CD4-positive, alpha-beta memory T cell (primary cell): ENCODE results near the gene RNFT2. TPM values are rescaled to one million over a fixed set of nuclear protein-coding genes. Genes with fewer than 3 reads are reported as not detected.
A peak's percentile ranks its signal among the peaks of the same experiment; 100 is the strongest.

Experiments used
- CTCF ChIA-PET: fragments of 350-600 bp; sonication (Branson Sonifier 250); formaldehyde crosslinking; loops from one replicate; lab custom pipeline; 2021; ENCODE audit warnings: inconsistent platforms; ENCODE audit not compliant: partially characterized antibody; lab: Charles Lee
- POLR2A ChIA-PET: fragments of 350-600 bp; sonication (Branson Sonifier 250); formaldehyde crosslinking; loops from one replicate; lab custom pipeline; 2021; ENCODE audit not compliant: partially characterized antibody; lab: Charles Lee
- DNase-seq, 5 donors: peaks; one replicate each; pipeline versions ENCODE4 v3.0.0 to v3.0.0-alpha.2; 2020 to 2022; ENCODE audit warnings: mixed read lengths in 1 of 5
- H3K27ac ChIP-seq: one replicate; pipeline ENCODE4 v1.7.0; 2013; ENCODE audit warnings: low read depth, low read length
- H3K27me3 ChIP-seq: 2 replicates; pipeline ENCODE4 v1.7.0; 2013; ENCODE audit warnings: mild to moderate bottlenecking, low read length, moderate library complexity; ENCODE audit not compliant: insufficient read depth
- H3K36me3 ChIP-seq: 2 replicates; pipeline ENCODE4 v1.7.0; 2013; ENCODE audit warnings: mild to moderate bottlenecking, low read length, moderate library complexity; ENCODE audit not compliant: insufficient read depth
- H3K4me1 ChIP-seq: 2 replicates; pipeline ENCODE4 v1.7.0; 2013; ENCODE audit warnings: mild to moderate bottlenecking, low read length, moderate library complexity; ENCODE audit not compliant: insufficient read depth
- H3K4me3 ChIP-seq, 2 donors: one replicate each; pipeline ENCODE4 v1.7.0; 2013; ENCODE audit warnings: low read length in 2 of 2, mild to moderate bottlenecking in 1 of 2
- H3K9me3 ChIP-seq, 2 donors: one replicate each; pipeline ENCODE4 v1.7.0; 2013; ENCODE audit warnings: low read length in 2 of 2, control low read depth in 1 of 2; ENCODE audit not compliant: control insufficient read depth in 1 of 2
- H3K27ac Mint-ChIP-seq, 7 donors: one replicate each; pipeline ENCODE4 v1.8.0; 2020 to 2021; ENCODE audit warnings: mixed read lengths in 7 of 7, mild to moderate bottlenecking in 6 of 7, inconsistent platforms in 3 of 7, moderate library complexity in 3 of 7
- H3K27me3 Mint-ChIP-seq, 2 donors: one replicate each; pipeline ENCODE4 v1.8.0; 2020 to 2021; ENCODE audit warnings: mixed read lengths in 2 of 2
- H3K36me3 Mint-ChIP-seq, 2 donors: one replicate each; pipeline ENCODE4 v1.8.0; 2020 to 2021; ENCODE audit warnings: mixed read lengths in 2 of 2, inconsistent platforms in 1 of 2, mild to moderate bottlenecking in 1 of 2
- H3K4me1 Mint-ChIP-seq, 4 donors: one replicate each; pipeline ENCODE4 v1.8.0; 2020 to 2021; ENCODE audit warnings: mixed read lengths in 4 of 4, mild to moderate bottlenecking in 1 of 4
- H3K4me3 Mint-ChIP-seq, 8 donors: one replicate each; pipeline ENCODE4 v1.8.0; 2020 to 2021; ENCODE audit warnings: mixed read lengths in 8 of 8, mild to moderate bottlenecking in 7 of 8, moderate library complexity in 6 of 8, inconsistent platforms in 3 of 8
- H3K9me3 Mint-ChIP-seq, 8 donors: one replicate each; pipeline ENCODE4 v1.8.0; 2020 to 2021; ENCODE audit warnings: mixed read lengths in 8 of 8, mild to moderate bottlenecking in 5 of 8, inconsistent platforms in 3 of 8, moderate library complexity in 1 of 8
- intact Hi-C: fragments of 100-400 bp; cut with micrococcal nuclease; formaldehyde crosslinking; loops from one replicate; pipeline ENCODE4 v1.15.1; 2023
- polyA plus RNA-seq, 2 donors: library from polyadenylated mRNA; unstranded; fragments of 300-500 nt; fragmentation: Illumina TruSeq; gene quantifications; one replicate each; pipeline ENCODE4 v1.2.3, GENCODE V29; 2021
- total RNA-seq, 2 experiments: library from RNA; stranded (reverse); gene quantifications; one replicate each; pipeline ENCODE4 v1.2.3, GENCODE V29; 2021

RNFT2 gene
- total and polyA plus RNA-seq, 4 experiments from 2014 or later: 0.88 to 5.9 (median 3.1) TPM

DNA sequence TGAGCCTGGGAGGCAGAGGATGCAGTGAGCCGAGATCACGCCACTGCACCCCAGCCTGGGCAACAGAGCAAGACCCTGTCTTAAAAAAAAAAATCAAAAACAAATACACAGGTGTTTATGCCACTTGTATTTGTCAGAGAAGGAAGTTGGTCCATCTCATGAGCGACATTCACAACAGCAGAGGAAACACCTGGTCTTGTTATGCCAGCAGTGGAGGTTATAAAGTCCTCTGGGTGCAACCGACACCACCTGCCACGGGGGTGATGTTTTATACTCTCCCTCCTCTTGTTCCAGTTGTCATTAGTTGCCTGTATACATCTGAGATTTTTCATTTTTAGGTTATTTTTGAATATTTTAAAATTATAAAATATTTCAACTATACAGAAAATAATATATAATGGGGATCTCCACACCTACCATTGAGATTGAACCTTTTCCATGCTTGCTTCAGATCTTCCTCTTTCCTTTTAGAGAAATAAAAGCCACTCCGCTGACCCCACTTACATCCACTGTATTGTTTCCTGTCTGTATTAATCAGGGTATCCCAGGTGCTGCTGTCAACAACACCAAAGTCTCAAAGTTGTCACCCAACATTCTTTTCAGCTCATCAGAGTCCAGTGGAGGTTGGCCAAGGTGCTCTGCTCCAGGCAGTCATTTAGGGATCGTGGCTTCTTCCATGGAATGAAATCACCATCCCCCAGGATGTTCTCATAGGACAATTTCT, 65.1 kb downstream of the RNFT2 start:
- Histone ChIP-seq H3K27ac (no peak overlapping the region), H3K4me1 (no peaks in the 10 kb centered on the region), H3K27me3 (no peaks in the 10 kb centered on the region), H3K4me3 (no peak overlapping the region), H3K9me3 (no peaks in the 10 kb centered on the region), H3K36me3 (no peaks in the 10 kb centered on the region)
- POLR2A ChIA-PET: no interaction called here
- Mint-ChIP-seq H3K36me3 (peaks cover 0 to 12% of the 10 kb centered on the region in 2 donors), H3K27me3 (no peaks in the 10 kb centered on the region), H3K4me3 (no peak overlapping the region), H3K9me3 (peaks cover 0 to 16% (median 8%) of the 10 kb centered on the region in 8 donors), H3K4me1 (no peaks in the 10 kb centered on the region), H3K27ac (peak overlapping the region in 1 of 7 donors; percentile 68)
- intact Hi-C loops: no loop called here
- CTCF ChIA-PET: no interaction called here
- DNase-seq: no peak

DNA sequence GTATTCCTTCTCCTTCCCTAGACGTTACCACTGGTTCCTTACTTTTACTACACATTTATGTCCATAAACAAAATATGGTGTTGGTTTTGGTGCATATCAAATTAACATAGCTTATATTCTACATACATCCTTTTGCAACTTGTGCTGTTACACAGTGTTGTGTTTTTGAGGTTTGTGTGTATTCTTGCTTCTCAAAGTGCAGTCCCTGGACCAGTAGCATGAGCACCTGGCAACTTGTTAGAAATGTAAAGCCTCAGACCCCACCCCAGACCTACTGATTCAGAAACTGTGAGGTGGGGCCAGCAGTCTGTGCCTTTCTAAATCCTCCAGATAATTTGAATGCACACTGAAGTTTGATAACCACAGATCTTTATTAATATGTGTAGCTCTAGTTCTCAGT, 65.9 kb downstream of the RNFT2 start:
- peaks cover 0 to 11% of the 10 kb centered on the region in 2 donors for H3K36me3 Mint-ChIP-seq
- Histone ChIP-seq H3K36me3 (no peaks in the 10 kb centered on the region), H3K4me1 (no peaks in the 10 kb centered on the region), H3K9me3 (no peaks in the 10 kb centered on the region), H3K4me3 (no peak overlapping the region), H3K27ac (no peak overlapping the region), H3K27me3 (no peaks in the 10 kb centered on the region)
- ChIA-PET CTCF (no interaction called here), POLR2A (no interaction called here)
- intact Hi-C loops: no loop called here
- H3K4me1 Mint-ChIP-seq: no peaks in the 10 kb centered on the region
- H3K9me3 Mint-ChIP-seq: peaks cover 0 to 11% (median 5%) of the 10 kb centered on the region in 8 donors
- H3K27ac Mint-ChIP-seq: no peak overlapping the region
- no peaks in the 10 kb centered on the region for H3K27me3 Mint-ChIP-seq
- DNase-seq: no peak
- H3K4me3 Mint-ChIP-seq: no peak overlapping the region

DNA sequence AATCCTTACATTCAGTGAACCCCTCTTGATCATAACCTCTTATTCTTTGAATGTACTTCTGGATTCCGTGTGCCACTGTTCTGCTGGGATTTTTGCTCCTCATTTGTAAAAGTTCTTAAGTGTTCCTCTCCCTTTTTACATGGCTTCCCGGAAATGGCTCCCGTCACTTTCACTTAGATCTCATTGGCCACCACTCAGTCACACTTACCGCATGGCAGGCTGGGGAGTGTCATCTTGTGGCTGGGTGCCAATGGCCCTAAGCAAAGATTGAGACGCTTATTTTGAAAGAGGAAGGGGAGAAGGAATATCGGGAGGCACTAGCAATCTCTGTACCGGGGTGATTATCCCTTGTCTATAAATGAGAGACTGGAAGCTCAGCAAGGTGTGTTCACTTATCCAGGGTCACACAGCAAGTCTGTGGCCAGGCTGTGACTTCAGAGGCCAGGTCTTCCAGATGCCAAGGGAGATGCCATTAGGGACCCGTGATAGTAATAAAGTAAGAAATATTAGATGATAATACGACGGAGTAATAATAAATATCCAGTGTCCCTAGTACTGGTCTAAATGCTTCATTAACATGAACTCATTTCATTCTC, 68.8 kb downstream of the RNFT2 start:
- intact Hi-C loops: no loop called here
- H3K4me3 ChIP-seq: no peak overlapping the region
- H3K9me3 ChIP-seq: no peaks in the 10 kb centered on the region
- H3K27ac ChIP-seq: no peak overlapping the region
- no peaks in the 10 kb centered on the region for H3K4me1 ChIP-seq
- POLR2A ChIA-PET: interaction anchor here (0.6 kb wide), 1 partner anchor 97 kb away, joined by 3 read pairs; no protein-coding TSS in a partner anchor
- Mint-ChIP-seq H3K27ac (no peak overlapping the region), H3K36me3 (no peaks in the 10 kb centered on the region), H3K9me3 (no peaks in the 10 kb centered on the region), H3K4me1 (no peaks in the 10 kb centered on the region), H3K27me3 (no peaks in the 10 kb centered on the region), H3K4me3 (no peak overlapping the region)
- H3K27me3 ChIP-seq: no peaks in the 10 kb centered on the region
- DNase-seq: no peak
- no peaks in the 10 kb centered on the region for H3K36me3 ChIP-seq
- CTCF ChIA-PET: no interaction called here

DNA sequence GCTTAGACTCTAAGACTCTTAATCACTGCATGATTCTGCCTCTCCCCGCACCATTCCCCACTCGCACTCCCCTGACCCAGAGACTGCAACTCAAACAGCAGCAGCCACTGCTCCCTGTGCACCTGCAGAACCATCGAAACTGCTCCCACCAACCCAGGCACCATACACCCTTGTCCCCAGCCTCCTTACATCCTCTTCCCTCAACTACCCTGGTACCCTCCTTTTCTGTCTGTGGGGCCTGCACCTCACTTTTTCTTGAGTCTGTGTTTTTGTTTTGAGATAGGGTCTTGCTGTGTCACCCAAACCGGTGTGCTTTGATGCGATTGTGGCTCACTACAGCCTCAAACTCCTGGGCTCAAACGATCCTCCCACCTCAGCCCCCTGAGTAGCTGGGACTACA, 69.4 kb downstream of the RNFT2 start:
- no peaks in the 10 kb centered on the region for H3K9me3 Mint-ChIP-seq
- no peaks in the 10 kb centered on the region for H3K36me3 Mint-ChIP-seq
- H3K27ac Mint-ChIP-seq: peak overlapping the region in 1 of 7 donors; percentile 84
- H3K27me3 Mint-ChIP-seq: no peaks in the 10 kb centered on the region
- no peak overlapping the region for H3K4me3 ChIP-seq
- DNase-seq: no peak
- H3K27me3 ChIP-seq: no peaks in the 10 kb centered on the region
- H3K27ac ChIP-seq: no peak overlapping the region
- POLR2A ChIA-PET: no interaction called here
- intact Hi-C loops: no loop called here
- CTCF ChIA-PET: no interaction called here
- no peaks in the 10 kb centered on the region for H3K4me1 ChIP-seq
- no peaks in the 10 kb centered on the region for H3K36me3 ChIP-seq
- no peaks in the 10 kb centered on the region for H3K4me1 Mint-ChIP-seq
- H3K9me3 ChIP-seq: no peaks in the 10 kb centered on the region
- no peak overlapping the region for H3K4me3 Mint-ChIP-seq

DNA sequence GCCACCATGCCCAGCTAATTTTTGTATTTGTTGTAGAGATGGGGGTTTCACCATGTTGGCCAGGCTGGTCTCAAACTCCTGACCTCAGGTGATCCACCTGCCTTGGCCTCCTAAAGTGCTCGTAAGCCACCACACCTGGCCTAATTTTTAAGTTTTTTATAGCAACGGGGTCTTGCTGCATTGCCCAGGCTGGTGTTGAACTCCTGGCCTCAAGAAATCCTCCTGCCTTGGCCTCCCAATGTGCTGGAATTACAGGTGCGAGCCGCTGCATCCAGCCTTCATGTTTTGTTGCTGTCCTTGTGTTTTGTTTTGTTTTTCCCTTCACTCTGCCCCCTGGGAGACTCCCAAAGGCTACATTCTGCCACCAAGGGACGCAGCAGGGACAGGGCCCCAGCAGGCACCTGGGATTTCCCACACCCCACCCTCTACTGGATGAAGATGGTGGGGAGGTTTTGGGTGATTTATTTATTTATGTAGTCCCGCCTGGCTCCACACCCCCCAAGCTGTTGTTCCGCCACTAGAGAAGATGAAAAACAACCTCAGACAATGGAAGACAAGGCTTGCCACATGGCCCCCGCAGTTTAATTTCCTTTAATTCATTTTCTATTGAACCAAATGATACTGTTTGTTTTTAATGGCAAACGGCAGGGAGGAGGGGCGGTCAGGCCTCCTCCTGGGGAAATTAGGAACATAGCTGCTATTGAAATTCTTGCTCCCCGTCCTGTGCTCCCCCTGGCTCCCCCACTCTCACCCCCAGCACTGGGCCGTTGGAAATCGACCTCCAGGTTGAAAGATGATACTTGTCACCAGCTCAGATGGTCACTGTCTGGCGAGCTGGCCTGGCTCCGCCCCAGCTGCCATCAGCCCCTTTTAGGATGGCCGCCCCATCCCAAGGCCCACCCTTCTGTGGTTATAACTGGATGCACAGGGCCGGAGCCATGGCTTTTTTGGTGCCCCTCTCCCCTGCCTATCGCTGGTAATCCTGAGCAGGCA, 70.3 kb downstream of the RNFT2 start:
- Histone ChIP-seq H3K36me3 (no peaks in the 10 kb centered on the region), H3K9me3 (no peaks in the 10 kb centered on the region), H3K27ac (no peak overlapping the region), H3K4me3 (no peak overlapping the region), H3K27me3 (no peaks in the 10 kb centered on the region), H3K4me1 (no peaks in the 10 kb centered on the region)
- no peak overlapping the region for H3K4me3 Mint-ChIP-seq
- H3K27me3 Mint-ChIP-seq: no peaks in the 10 kb centered on the region
- H3K4me1 Mint-ChIP-seq: no peaks in the 10 kb centered on the region
- POLR2A ChIA-PET: no interaction called here
- no peak overlapping the region for H3K27ac Mint-ChIP-seq
- CTCF ChIA-PET: no interaction called here
- intact Hi-C loops: no loop called here
- H3K36me3 Mint-ChIP-seq: no peaks in the 10 kb centered on the region
- no peaks in the 10 kb centered on the region for H3K9me3 Mint-ChIP-seq
- no peak for DNase-seq

DNA sequence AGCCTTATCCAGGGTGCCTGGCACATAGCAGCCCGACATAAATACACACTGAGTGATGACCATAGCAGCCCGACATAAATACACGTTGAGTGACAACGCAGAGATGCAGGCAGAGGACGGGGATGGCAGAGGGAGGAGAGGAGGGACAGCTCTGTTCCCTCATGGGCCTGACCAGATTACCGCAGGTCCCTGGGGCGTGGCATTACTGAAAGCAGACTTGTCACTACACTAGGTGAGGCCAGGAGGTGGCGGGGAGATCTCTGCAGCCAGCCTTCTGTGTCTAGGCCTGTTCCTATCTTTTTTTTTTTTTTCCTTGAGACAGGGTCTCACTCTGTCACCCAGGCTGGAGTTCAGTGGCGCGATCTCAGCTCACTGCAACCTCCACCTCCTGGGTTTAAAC, 74.1 kb downstream of the RNFT2 start:
- H3K9me3 Mint-ChIP-seq: no peaks in the 10 kb centered on the region
- no peaks in the 10 kb centered on the region for H3K36me3 ChIP-seq
- CTCF ChIA-PET: no interaction called here
- H3K27ac ChIP-seq: no peak overlapping the region
- intact Hi-C loops: loop anchor here (10.0 kb wide), 1 partner anchor 537 kb away; the partner anchor contains the start of gene MED13L
- no peaks in the 10 kb centered on the region for H3K4me1 ChIP-seq
- H3K27ac Mint-ChIP-seq: peak overlapping the region in 1 of 7 donors; percentile 43
- no peak for DNase-seq
- no peak overlapping the region for H3K4me3 Mint-ChIP-seq
- H3K27me3 ChIP-seq: no peaks in the 10 kb centered on the region
- H3K9me3 ChIP-seq: no peaks in the 10 kb centered on the region
- no peaks in the 10 kb centered on the region for H3K36me3 Mint-ChIP-seq
- POLR2A ChIA-PET: no interaction called here
- H3K4me3 ChIP-seq: no peak overlapping the region
- no peaks in the 10 kb centered on the region for H3K4me1 Mint-ChIP-seq
- no peaks in the 10 kb centered on the region for H3K27me3 Mint-ChIP-seq
